Fibroblast of gingiva (primary cell): ENCODE data around the gene TMX1.

Source experiments
- DNase-seq: peaks from one replicate; pipeline ENCODE4 v3.0.0-alpha.2; 2011; ENCODE audit warnings: low read depth

The TMX1 gene

GRCh38 chr14:51242545-51243490, 2.8 kb downstream of the TMX1 start:
- no peak for DNase-seq

GRCh38 chr14:51244591-51244990, 4.5 kb downstream of the TMX1 start:
- no peak for DNase-seq

GRCh38 chr14:51246032-51246431, 6.0 kb downstream of the TMX1 start:
- no peak for DNase-seq

- DNase-seq = no peak
Observed at GRCh38 chr14:51248016-51248987, 8.3 kb downstream of the TMX1 start.

GRCh38 chr14:51251486-51251885, 11.4 kb downstream of the TMX1 start:
- no peak for DNase-seq

- DNase-seq = no peak
Observed at GRCh38 chr14:51253880-51254279, 13.8 kb downstream of the TMX1 start.

- DNase-seq = no peak
Observed at GRCh38 chr14:51258280-51258679, 18.2 kb downstream of the TMX1 start.

- no peak for DNase-seq
Observed at GRCh38 chr14:51258788-51259187, 18.7 kb downstream of the TMX1 start.

- DNase-seq = no peak
Observed at GRCh38 chr14:51260225-51260624, 20.2 kb downstream of the TMX1 start.

GRCh38 chr14:51261151-51261550, 21.1 kb downstream of the TMX1 start:
- no peak for DNase-seq

GRCh38 chr14:51262868-51263267, 22.8 kb downstream of the TMX1 start:
- DNase-seq = no peak

- no peak for DNase-seq
Observed at GRCh38 chr14:51269634-51270033, 29.6 kb downstream of the TMX1 start.

GRCh38 chr14:51276605-51277004, 36.6 kb downstream of the TMX1 start:
- no peak for DNase-seq

GRCh38 chr14:51277753-51278415, 37.8 kb downstream of the TMX1 start:
- no peak for DNase-seq

GRCh38 chr14:51282517-51282916, 42.5 kb downstream of the TMX1 start:
- no peak for DNase-seq

GRCh38 chr14:51283402-51284085, 43.5 kb downstream of the TMX1 start:
- peak; percentile 81 for DNase-seq

GRCh38 chr14:51284241-51284640, 44.2 kb downstream of the TMX1 start:
- DNase-seq = no peak

GRCh38 chr14:51285120-51285519, 45.1 kb downstream of the TMX1 start:
- no peak for DNase-seq

GRCh38 chr14:51289169-51289568, 49.1 kb downstream of the TMX1 start:
- no peak for DNase-seq

GRCh38 chr14:51290132-51290531, 50.1 kb downstream of the TMX1 start:
- DNase-seq = no peak

- no peak for DNase-seq
Observed at GRCh38 chr14:51291016-51291415, 51.0 kb downstream of the TMX1 start.
